AG04449 (cell line): ENCODE results near the gene HS6ST3.

ENCODE experiments used
- CTCF ChIA-PET: fragments of 350-600 bp; formaldehyde crosslinking; extraction: SDS; loops from one replicate; lab custom pipeline; 2021; ENCODE audit warnings: antibody characterized with exemption; lab: Yijun Ruan, JAX
- POLR2A ChIA-PET: fragments of 400-600, 350-600 bp; formaldehyde crosslinking; extraction: SDS; loops from one replicate; lab custom pipeline; 2020; ENCODE audit warnings: antibody characterized with exemption, inconsistent platforms; lab: Yijun Ruan, JAX
- DNase-seq: peaks from one replicate; pipeline ENCODE4 v3.0.0-alpha.2; 2010; ENCODE audit warnings: low read depth, low spot score
- H3K4me3 ChIP-seq: 2 replicates; pipeline ENCODE4 v1.5.1; 2011; ENCODE audit warnings: low read depth, mild to moderate bottlenecking, control low read depth, low read length
- CTCF ChIP-seq: IDR thresholded peaks from one replicate; pipeline ENCODE4 v1.5.1; 2011; ENCODE audit warnings: mild to moderate bottlenecking, moderate library complexity, low read length, control low read depth, inconsistent platforms; ENCODE audit not compliant: insufficient read depth; ENCODE audit errors: missing control alignments

HS6ST3 gene

GRCh38 chr13:96381681-96382080 lies 291.8 kb downstream of the HS6ST3 start:
- no peak overlapping the region for H3K4me3 ChIP-seq
- no peak for TF ChIP-seq CTCF
- ChIA-PET CTCF (no interaction called here), POLR2A (no interaction called here)
- DNase-seq: no peak

- no peak overlapping the region for H3K4me3 ChIP-seq
- ChIA-PET CTCF (no interaction called here), POLR2A (no interaction called here)
- no peak for DNase-seq
- no peak for TF ChIP-seq CTCF
Observed at GRCh38 chr13:96388598-96388997, 298.7 kb downstream of the HS6ST3 start.

- no peak overlapping the region for H3K4me3 ChIP-seq
- no peak for TF ChIP-seq CTCF
- ChIA-PET POLR2A (no interaction called here), CTCF (no interaction called here)
- no peak for DNase-seq
Observed at GRCh38 chr13:96391606-96392005, 301.7 kb downstream of the HS6ST3 start.

- TF ChIP-seq CTCF: no peak
- no peak for DNase-seq
- no peak overlapping the region for H3K4me3 ChIP-seq
- ChIA-PET POLR2A (no interaction called here), CTCF (no interaction called here)
Observed at GRCh38 chr13:96397807-96398206, 307.9 kb downstream of the HS6ST3 start.

- no peak for TF ChIP-seq CTCF
- CTCF ChIA-PET: no interaction called here
- POLR2A ChIA-PET: no interaction called here
- no peak overlapping the region for H3K4me3 ChIP-seq
- DNase-seq: no peak
Observed at GRCh38 chr13:96398486-96398885, 308.6 kb downstream of the HS6ST3 start.

GRCh38 chr13:96403241-96403640 lies 313.3 kb downstream of the HS6ST3 start:
- DNase-seq: no peak
- ChIA-PET CTCF (no interaction called here), POLR2A (no interaction called here)
- no peak for TF ChIP-seq CTCF
- no peak overlapping the region for H3K4me3 ChIP-seq

GRCh38 chr13:96403651-96404050 lies 313.7 kb downstream of the HS6ST3 start:
- no peak for TF ChIP-seq CTCF
- CTCF ChIA-PET: no interaction called here
- DNase-seq: no peak
- no peak overlapping the region for H3K4me3 ChIP-seq
- POLR2A ChIA-PET: no interaction called here
